Gastrocnemius medialis (tissue), 4 donors: ENCODE measurements around the gene OR1J1.

Experiments used
- CTCF ChIP-seq, 5 experiments: fragments of 450-650 bp in 3 of 5; fragments of 200-600 bp in 2 of 5; sonication (generic) in 2 of 5; IDR thresholded peaks in 4 of 5; conservative IDR thresholded peaks in 1 of 5; 1 replicate in 4 of 5; 2 replicates in 1 of 5; pipeline ENCODE4 v1.5.1; 2016 to 2019; ENCODE audit warnings: antibody characterized with exemption in 5 of 5, mild to moderate bottlenecking in 3 of 5, moderate library complexity in 3 of 5
- POLR2A ChIP-seq, 2 donors: fragments of 450-650 bp; IDR thresholded peaks; one replicate each; pipeline ENCODE4 v1.6.1; 2017; ENCODE audit warnings: antibody characterized with exemption in 2 of 2, mild to moderate bottlenecking in 2 of 2, moderate library complexity in 2 of 2

DNA sequence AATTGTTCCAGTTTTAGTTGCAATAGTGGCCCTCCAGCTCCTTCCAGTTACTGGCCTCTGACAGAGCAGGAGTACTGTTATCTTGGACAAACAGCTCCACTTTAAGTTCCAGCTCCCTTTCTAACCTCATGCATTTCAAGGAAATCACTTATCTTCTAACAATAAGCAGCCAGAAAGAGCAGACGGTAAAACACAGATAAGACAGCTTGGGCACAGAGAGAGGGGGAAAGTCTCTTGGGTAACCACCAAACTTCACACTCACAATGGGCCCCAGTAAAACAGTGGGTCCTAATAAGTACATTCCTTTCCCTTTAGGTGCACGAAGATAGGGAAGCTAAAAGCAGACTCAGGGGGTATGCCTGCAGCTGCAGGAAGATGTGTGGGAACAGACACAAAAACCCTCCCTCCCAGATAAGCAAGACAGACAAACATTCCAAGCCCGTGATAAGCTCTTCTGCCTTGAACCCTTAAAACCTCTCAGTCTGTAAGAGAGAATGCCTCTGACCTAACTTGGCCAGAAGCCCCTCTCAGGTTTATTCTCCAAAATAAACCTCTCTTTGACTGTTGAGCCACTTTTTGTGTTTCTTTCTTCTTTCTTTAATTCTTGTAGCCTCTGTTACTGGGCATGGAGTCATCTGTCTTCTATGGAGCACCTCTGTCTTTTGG lies 30.8 kb downstream of the OR1J1 start:
- no peak for TF ChIP-seq CTCF (IDR thresholded peaks at IDR 0.05 in 4 of 5, conservative IDR thresholded peaks at IDR 0.05 in 1 of 5)
- TF ChIP-seq POLR2A (IDR thresholded peaks at IDR 0.05), result no peak
